T-helper 1 cell treated with Interleukin-12 subunit alpha and Interleukin-12 subunit beta and Interleukin-4 antibody, amounts not matched to agents 30 μg/mL and 1 μg/mL, for 36 hours (primary cell): ENCODE data around the gene RNF217.

Experiments used
- H3K27ac Mint-ChIP-seq: one replicate; pipeline ENCODE4 v1.8.0; 2021; ENCODE audit warnings: mild to moderate bottlenecking, mixed read lengths
- H3K27me3 Mint-ChIP-seq: one replicate; pipeline ENCODE4 v1.8.0; 2021; ENCODE audit warnings: low read depth, mixed read lengths
- H3K36me3 Mint-ChIP-seq: one replicate; pipeline ENCODE4 v1.8.0; 2021; ENCODE audit warnings: low read depth, mixed read lengths
- H3K4me1 Mint-ChIP-seq: one replicate; pipeline ENCODE4 v1.8.0; 2021; ENCODE audit warnings: low read depth, mixed read lengths
- H3K4me3 Mint-ChIP-seq: one replicate; pipeline ENCODE4 v1.8.0; 2021; ENCODE audit warnings: mild to moderate bottlenecking, moderate library complexity, mixed read lengths
- H3K9me3 Mint-ChIP-seq: one replicate; pipeline ENCODE4 v1.8.0; 2021; ENCODE audit warnings: mixed read lengths

RNF217 gene

DNA sequence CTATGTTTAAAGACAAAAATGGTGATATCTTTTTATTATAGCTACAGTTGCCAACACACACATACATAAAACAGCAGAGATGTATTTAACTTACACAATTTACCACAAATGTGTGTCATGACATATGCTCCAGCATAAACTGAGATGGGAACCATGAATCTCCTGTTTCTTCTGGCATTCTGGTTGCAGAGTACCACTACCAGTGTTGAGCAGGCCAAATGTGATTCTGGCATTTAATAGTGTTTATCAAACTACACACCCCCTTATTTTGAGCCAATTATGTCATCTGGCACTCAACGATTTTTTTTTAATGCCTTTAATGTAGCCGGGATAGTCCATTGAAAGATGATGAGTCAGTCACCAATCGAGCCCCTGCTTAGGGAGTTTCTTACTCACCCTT is 132.3 kb downstream of the RNF217 start:
- Mint-ChIP-seq H3K27me3 (peaks cover 27% of the 10 kb centered on the region), H3K9me3 (no peaks in the 10 kb centered on the region), H3K4me1 (no peaks in the 10 kb centered on the region), H3K36me3 (no peaks in the 10 kb centered on the region), H3K4me3 (no peak overlapping the region), H3K27ac (no peak overlapping the region)

DNA sequence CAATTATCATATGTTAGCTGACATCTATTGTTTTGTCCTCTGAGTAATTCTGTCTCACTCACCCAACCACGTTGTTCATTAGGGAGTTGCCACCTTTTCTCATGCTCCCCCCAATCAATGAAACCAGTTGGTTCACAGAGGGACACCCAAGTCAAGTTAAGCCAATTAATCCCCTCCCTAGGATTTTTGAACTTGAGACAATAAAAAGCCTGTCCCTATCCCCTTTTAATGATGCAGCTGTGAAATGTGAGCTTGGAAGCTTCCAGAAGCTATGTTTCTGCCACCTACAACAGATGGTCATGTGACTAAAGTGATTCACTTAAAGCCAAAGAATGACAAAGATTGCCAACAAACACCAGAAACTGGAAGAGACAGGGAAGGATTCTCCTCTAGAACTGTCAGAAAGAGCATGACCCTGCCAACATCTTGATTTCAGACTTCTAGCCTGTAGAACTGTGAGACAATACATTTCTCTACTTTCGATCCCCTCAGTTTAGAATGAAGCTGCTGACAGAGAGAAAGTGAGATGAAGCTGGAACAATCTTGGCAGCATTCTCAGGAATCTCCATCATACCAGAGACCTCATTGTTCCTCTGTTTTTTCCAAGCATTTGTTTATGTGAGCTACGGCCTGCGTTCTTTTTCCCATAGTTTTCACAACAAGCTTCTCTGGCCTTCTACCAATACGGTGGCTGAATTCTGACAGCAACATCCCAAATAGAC is 133.5 kb downstream of the RNF217 start:
- Mint-ChIP-seq H3K4me3 (no peak overlapping the region), H3K4me1 (no peaks in the 10 kb centered on the region), H3K27me3 (peaks cover 37% of the 10 kb centered on the region), H3K36me3 (no peaks in the 10 kb centered on the region), H3K27ac (no peak overlapping the region), H3K9me3 (no peaks in the 10 kb centered on the region)

DNA sequence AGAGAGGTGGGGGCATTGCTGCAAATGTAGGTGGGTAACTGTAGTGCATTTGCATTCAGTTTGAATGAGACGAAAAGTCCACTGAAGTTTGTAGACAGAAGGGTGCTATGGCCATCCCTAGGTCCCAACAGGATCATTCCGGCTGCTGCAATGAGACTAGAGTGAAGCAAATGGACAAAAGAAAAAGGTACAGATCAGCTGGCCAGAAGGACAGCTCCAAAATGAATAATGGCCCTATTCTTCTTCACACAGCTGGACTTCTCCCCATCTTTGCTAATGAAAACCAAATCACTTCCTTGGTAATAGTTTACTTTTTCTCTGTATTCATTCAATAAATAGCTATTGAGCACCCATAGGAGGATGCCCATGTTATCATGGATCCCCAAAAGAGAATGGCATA is 134.9 kb downstream of the RNF217 start:
- Mint-ChIP-seq H3K4me1 (no peaks in the 10 kb centered on the region), H3K4me3 (no peak overlapping the region)

DNA sequence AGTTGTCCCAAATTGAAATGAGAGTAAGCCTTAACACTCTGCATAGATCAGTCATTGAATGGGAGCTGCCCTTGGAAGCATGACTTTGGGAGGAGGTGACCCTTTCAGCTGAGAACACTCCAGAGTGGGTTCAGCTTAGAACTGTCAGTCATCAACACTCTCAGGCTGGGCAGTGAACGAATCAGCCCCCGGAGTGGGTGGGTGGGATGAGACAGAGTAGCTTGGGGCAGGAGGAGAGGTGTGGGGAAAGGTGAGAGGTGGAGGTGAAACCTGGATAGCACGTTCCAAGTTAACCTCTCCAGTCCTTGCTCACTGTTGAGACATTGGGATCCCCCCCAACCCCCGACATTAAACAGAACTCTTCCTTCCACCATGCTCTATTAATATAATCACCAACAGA is 136.0 kb downstream of the RNF217 start:
- H3K27ac Mint-ChIP-seq: no peak overlapping the region
- no peaks in the 10 kb centered on the region for H3K36me3 Mint-ChIP-seq
- no peaks in the 10 kb centered on the region for H3K4me1 Mint-ChIP-seq
- no peaks in the 10 kb centered on the region for H3K9me3 Mint-ChIP-seq
- peaks cover 37% of the 10 kb centered on the region for H3K27me3 Mint-ChIP-seq
- H3K4me3 Mint-ChIP-seq: no peak overlapping the region

More for the DNA sequence above, 134.9 kb downstream of the RNF217 start:
- Mint-ChIP-seq H3K27me3 (peaks cover 37% of the 10 kb centered on the region), H3K9me3 (no peaks in the 10 kb centered on the region), H3K27ac (no peak overlapping the region), H3K36me3 (no peaks in the 10 kb centered on the region)

DNA sequence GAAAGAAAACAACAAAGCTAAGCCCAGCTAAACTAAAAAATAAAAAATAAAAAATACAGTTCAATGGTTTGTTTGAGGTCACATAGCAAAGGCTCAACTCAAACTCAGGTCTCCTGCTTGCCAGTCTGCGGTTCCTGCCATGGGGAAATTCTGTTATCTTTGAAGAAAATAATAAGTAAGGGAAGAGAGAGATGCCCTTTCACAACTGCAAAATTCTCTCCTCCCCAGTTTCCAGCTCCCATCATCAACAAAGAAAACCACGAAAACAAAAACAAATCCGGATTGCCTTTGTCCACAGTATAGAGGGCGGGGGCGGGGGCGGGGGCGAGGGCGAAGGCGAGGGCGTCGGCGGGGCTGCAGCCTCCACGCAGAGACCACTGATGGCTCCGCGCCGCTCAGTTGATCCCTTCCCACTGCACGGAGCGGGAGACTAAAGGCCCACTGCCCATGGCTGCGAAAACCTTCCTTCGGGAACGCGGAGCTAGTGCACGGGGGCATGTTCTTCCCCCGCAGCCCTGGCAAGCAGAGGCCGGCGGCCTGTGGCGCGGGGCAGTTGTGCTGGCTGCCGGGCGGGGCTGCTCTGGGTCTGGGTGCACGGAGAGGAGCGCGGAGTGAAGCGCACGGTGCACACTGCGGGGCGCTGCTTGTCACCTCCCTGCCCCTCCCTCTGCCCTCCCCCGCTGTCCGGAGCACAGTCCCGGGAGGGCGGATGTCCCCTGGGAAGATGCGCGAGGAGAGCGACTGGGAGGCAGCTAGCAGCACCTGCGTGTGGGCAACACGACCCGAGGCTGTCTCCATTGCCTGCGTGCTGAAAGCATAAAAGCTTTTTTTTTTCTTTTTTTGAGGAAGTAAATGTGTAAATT is 137.2 kb downstream of the RNF217 start:
- H3K27ac Mint-ChIP-seq: no peak overlapping the region
- peak overlapping the region; percentile 58 for H3K4me3 Mint-ChIP-seq
- H3K4me1 Mint-ChIP-seq: no peaks in the 10 kb centered on the region
- H3K27me3 Mint-ChIP-seq: peaks cover 37% of the 10 kb centered on the region
- H3K9me3 Mint-ChIP-seq: no peaks in the 10 kb centered on the region
- no peaks in the 10 kb centered on the region for H3K36me3 Mint-ChIP-seq

DNA sequence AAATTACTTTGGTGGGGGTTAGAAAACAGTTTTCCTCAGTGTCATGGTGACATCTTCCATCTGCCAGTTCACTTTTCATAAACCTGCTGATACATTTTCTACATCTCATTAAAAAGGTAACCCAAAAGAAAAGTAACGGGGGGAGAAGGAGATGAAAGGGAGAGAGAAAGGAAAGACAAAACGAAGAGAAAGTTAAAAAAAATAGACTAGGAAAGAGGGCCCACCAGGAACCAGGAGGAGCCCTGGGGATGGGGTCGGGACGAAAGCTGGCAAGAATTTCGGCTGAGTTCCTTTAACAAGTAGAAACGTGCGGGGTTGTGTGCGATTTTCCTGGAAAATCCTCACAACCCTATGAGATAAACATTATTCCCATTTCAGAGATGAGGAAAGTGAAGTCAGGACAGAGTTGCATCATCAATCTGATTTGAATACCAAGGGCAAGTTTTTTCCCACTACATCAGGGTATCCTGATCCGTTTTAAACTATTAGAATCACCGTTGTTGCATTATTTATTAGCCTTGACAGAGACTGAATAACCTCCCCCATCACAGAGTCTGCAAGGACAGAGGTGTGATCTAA is 137.9 kb downstream of the RNF217 start:
- Mint-ChIP-seq H3K4me1 (no peaks in the 10 kb centered on the region), H3K36me3 (no peaks in the 10 kb centered on the region), H3K9me3 (no peaks in the 10 kb centered on the region), H3K27me3 (peaks cover 37% of the 10 kb centered on the region), H3K4me3 (peak overlapping the region; percentile 58), H3K27ac (no peak overlapping the region)

DNA sequence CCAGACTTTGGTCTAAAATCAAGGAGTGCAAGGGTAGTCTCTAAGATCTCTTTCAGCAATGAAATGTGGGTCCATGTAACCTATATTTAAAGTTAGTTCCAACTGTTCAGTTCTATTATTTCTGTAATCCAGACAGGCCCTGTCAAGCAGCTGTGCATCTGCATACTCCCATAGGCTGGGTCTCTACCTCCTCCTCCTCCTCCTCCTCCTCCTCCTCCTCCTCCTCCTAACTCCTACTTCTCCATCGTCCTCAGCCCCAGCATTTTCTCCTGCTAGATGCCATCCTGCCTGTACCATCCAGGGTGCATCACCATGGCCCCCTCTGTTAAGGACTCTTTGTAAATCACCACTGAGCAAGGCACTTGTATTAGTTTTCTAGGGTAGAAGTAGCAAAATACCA is 138.9 kb downstream of the RNF217 start:
- Mint-ChIP-seq H3K4me3 (no peak overlapping the region), H3K36me3 (no peaks in the 10 kb centered on the region), H3K27ac (no peak overlapping the region), H3K4me1 (no peaks in the 10 kb centered on the region), H3K9me3 (no peaks in the 10 kb centered on the region), H3K27me3 (peaks cover 37% of the 10 kb centered on the region)

DNA sequence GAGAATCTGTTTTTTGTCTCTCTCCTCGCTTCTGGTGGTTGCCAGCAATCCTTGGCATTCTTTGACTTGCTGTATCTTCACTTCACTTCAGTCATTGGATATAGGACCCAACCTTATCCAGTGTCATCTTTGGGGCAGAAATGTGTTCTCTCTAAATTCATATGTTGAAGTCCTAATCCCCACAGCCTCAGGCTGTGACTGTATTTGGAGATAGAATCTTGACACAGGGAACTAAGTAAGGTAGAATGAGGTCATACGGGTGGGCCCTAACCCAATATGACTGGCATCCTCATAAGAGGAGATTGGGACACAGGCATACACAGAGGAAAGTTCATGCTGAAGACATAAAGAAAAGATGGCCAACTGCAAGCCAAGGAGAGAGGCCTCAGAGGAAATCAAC is 139.4 kb downstream of the RNF217 start:
- Mint-ChIP-seq H3K4me3 (no peak overlapping the region), H3K9me3 (no peaks in the 10 kb centered on the region), H3K27ac (no peak overlapping the region), H3K27me3 (peaks cover 36% of the 10 kb centered on the region), H3K36me3 (no peaks in the 10 kb centered on the region), H3K4me1 (no peaks in the 10 kb centered on the region)

DNA sequence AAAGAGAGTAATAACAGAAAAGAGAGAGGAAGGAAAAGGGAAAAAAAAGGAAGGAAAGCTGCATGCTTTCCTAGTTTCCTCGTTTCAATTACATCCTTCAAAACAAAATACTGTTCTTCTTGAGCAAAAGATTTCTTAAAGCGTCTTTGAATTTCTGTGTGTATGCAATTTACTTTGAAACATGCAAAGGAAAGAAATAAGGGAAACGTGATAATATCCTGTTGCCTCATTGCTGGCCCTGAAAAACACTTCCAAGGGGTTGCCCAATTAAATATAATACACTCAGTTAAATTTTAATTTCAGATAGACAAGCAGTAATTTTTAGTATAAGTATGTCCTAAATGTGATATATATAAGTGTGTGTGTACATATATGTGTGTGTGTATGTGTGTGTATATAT is 140.2 kb downstream of the RNF217 start:
- Mint-ChIP-seq H3K4me3 (no peak overlapping the region), H3K27me3 (peaks cover 30% of the 10 kb centered on the region), H3K9me3 (no peaks in the 10 kb centered on the region), H3K4me1 (no peaks in the 10 kb centered on the region), H3K36me3 (no peaks in the 10 kb centered on the region), H3K27ac (no peak overlapping the region)

DNA sequence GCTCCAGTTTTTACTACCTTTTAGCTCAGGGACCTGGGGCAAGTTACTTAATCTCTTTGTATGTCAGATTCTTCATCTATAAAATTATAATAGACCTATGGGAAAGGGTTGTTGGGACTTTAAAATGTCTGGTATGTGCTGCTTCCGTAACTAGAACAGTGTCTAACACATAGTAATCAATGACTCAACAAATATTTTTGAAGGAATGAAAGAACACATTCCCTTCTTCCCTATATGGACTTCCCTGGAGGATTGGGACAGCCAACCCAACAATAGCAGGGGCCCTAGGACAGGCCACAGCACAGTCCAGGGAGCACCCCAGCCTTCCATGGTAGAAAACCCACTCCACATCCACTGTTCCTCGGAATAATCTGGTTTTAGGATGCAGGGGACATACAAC is 140.7 kb downstream of the RNF217 start:
- no peaks in the 10 kb centered on the region for H3K36me3 Mint-ChIP-seq
- no peak overlapping the region for H3K4me3 Mint-ChIP-seq
- peaks cover 26% of the 10 kb centered on the region for H3K27me3 Mint-ChIP-seq
- no peaks in the 10 kb centered on the region for H3K4me1 Mint-ChIP-seq
- H3K27ac Mint-ChIP-seq: no peak overlapping the region
- H3K9me3 Mint-ChIP-seq: no peaks in the 10 kb centered on the region

DNA sequence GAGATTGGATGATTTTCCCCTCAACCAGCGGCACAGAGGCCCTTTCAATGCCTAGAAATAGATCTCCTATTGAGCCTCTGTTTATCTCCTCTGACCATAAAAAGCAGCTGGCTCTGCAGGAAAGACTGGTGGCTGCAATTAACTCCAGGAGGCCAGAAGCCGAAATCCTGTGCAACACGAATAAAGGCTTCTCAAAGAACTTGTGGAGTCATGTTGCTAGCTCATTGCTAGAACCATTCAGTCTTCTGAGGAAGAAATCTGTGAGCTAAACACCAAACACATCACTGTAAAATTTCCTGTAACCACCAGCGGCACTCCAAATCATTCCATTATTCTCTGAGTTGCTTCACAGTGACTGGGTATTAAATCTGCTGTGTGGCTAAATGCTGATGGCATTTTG is 142.2 kb downstream of the RNF217 start:
- Mint-ChIP-seq H3K9me3 (peaks cover 8% of the 10 kb centered on the region), H3K27me3 (peaks cover 10% of the 10 kb centered on the region), H3K4me1 (no peaks in the 10 kb centered on the region), H3K27ac (no peak overlapping the region), H3K4me3 (no peak overlapping the region), H3K36me3 (no peaks in the 10 kb centered on the region)

DNA sequence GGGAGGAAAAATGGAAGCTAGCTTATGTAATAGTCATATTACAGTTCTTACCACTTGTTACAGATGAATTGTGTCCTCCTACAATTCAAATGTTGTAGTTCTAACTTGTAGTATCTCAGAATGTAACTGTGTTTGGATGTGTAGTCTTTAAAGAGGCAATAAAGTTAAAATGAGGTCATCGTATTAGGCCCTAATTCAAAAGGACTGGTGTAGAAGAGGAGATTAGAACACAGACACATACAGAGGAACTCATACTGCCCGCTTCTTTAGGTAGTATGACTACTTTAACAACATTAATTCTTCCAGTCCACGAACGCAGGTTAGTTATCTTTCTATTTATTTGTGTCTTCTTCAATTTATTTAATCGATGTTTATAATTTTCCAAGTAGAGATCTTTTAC is 144.8 kb downstream of the RNF217 start:
- Mint-ChIP-seq H3K4me3 (no peak overlapping the region), H3K27ac (no peak overlapping the region), H3K9me3 (peaks cover 34% of the 10 kb centered on the region), H3K27me3 (no peaks in the 10 kb centered on the region), H3K4me1 (no peaks in the 10 kb centered on the region), H3K36me3 (peaks cover 2% of the 10 kb centered on the region)

DNA sequence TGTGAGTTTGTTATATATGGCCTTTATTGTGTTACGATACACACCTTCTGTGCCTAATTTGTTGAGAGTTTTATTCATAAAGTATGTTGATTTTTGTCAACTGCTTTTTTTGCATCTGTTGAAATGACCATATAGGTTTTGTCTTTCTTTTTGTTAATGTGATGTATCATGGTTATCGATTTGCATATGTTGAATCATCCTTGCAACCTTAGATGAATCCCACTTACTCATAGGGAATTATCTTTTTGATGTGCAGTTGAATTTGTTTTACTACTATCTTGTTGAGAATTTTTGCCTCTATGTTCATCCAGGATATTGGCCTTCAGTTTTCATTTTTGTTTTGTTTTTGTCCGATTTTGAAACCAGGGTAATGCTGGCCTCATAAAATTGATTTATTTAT is 145.7 kb downstream of the RNF217 start:
- Mint-ChIP-seq H3K4me1 (no peaks in the 10 kb centered on the region), H3K36me3 (peaks cover 2% of the 10 kb centered on the region), H3K9me3 (peaks cover 40% of the 10 kb centered on the region), H3K27me3 (no peaks in the 10 kb centered on the region), H3K27ac (no peak overlapping the region), H3K4me3 (no peak overlapping the region)

DNA sequence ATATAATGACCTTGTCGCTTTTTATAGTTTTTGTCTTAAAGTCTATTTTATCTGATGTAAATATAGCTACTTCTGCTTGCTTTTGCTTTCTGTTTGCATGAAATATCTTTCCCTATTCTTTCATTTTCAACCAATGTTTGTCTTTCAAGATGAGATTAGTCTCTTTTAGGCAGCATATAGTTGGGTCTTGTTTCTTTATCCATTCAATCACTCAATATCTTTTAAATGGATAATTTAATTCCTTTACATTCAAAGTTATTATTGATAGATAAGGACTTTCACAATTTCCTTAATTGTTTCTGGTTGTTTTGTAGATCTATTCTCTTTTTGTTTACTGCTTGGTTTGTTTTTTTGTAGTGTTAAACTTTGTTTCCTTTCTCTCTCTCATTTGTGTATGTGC is 147.8 kb downstream of the RNF217 start:
- Mint-ChIP-seq H3K9me3 (peaks cover 40% of the 10 kb centered on the region), H3K4me3 (no peak overlapping the region), H3K4me1 (no peaks in the 10 kb centered on the region), H3K36me3 (peaks cover 2% of the 10 kb centered on the region), H3K27ac (no peak overlapping the region), H3K27me3 (no peaks in the 10 kb centered on the region)
